K562 (cell line): ENCODE measurements around the gene OSBPL1A. TPM values are rescaled to one million over a fixed set of nuclear protein-coding genes. Genes with fewer than 3 reads are reported as not detected.

Experiments
- ATAC-seq: fragments of 200-7000 bp; cut with Tn5 transposase; 3 replicates; pipeline ENCODE4 v1.9.1; 2020; ENCODE audit warnings: moderate library complexity
- BruUV-seq: library from RNA; stranded (reverse); fragments of 400-500 nt; replicated peaks from 2 replicates; lab custom pipeline; 2021; lab: Mats Ljungman, UMichigan
- CTCF ChIA-PET: fragments of 300-600 bp; formaldehyde crosslinking; extraction: SDS; loops from one replicate; lab custom pipeline; 2021; ENCODE audit warnings: low intra/inter-chr PET ratio; lab: Yijun Ruan, JAX
- POLR2A ChIA-PET: fragments of 300-600, 350-650 bp; sonication (Branson Sonifier 250); formaldehyde crosslinking; extraction: SDS; loops from one replicate; lab custom pipeline; 2021; ENCODE audit warnings: antibody characterized with exemption, inconsistent platforms; lab: Yijun Ruan, JAX
- DNase-seq, 4 experiments: peaks; one replicate each; pipeline versions ENCODE4 v3.0.0 to v3.0.0-alpha.2; 2011 to 2018; ENCODE audit warnings: low spot score in 3 of 4, mixed read lengths in 3 of 4; ENCODE audit errors: extremely low read depth in 1 of 4
- FAIRE-seq: peaks from 2 replicates; lab custom pipeline; 2011; peaks lifted over from hg19 to GRCh38; lab: Jason Lieb, UNC
- H2AFZ ChIP-seq: 2 replicates; pipeline ENCODE4 v1.6.0; 2011; ENCODE audit warnings: low read depth, low read length, control low read depth, inconsistent platforms
- H3K27ac ChIP-seq: fragments of 200-600 bp; 3 replicates; pipeline ENCODE4 v1.8.0; 2011; ENCODE audit warnings: low read depth, mild to moderate bottlenecking, control low read depth, inconsistent platforms, low read length, moderate library complexity, mixed read lengths; ENCODE audit errors: extremely low read depth
- H3K27me3 ChIP-seq, 2 experiments: fragments of 300-600 bp in 1 of 2; 2 replicates in 1 of 2; 3 replicates in 1 of 2; pipeline versions ENCODE4 v1.6.0 to v1.8.0; 2011; ENCODE audit warnings: inconsistent platforms in 2 of 2, low read length in 2 of 2, mild to moderate bottlenecking in 1 of 2, mixed read lengths in 1 of 2, moderate library complexity in 1 of 2; ENCODE audit not compliant: control insufficient read depth in 2 of 2, insufficient read depth in 2 of 2
- H3K36me3 ChIP-seq: fragments of 300-600 bp; 3 replicates; pipeline ENCODE4 v1.8.0; 2011; ENCODE audit warnings: mild to moderate bottlenecking, low read length, inconsistent platforms; ENCODE audit not compliant: control insufficient read depth, insufficient read depth
- H3K4me1 ChIP-seq, 2 experiments: fragments of 200-600 bp in 1 of 2; replicated peaks in 1 of 2; 2 replicates in 1 of 2; 3 replicates in 1 of 2; pipeline versions ENCODE4 v1.5.1 to v1.8.0; 2011; ENCODE audit warnings: inconsistent platforms in 2 of 2, low read length in 2 of 2, mild to moderate bottlenecking in 1 of 2, mixed read lengths in 1 of 2, moderate library complexity in 1 of 2; ENCODE audit not compliant: control insufficient read depth in 2 of 2, insufficient read depth in 2 of 2
- H3K4me2 ChIP-seq: 2 replicates; pipeline ENCODE4 v1.6.1; 2011; ENCODE audit warnings: low read length, control low read depth, inconsistent platforms, mixed read lengths; ENCODE audit not compliant: insufficient read depth
- H3K4me3 ChIP-seq: fragments of 200-600 bp; sonication (generic), shearing (Covaris generic); 2 replicates; pipeline ENCODE4 v1.5.1; 2016; ENCODE audit warnings: control low read depth, inconsistent platforms
- H3K79me2 ChIP-seq: fragments of 200-600 bp; 3 replicates; pipeline ENCODE4 v1.8.0; 2011; ENCODE audit warnings: low read length, inconsistent platforms; ENCODE audit not compliant: control insufficient read depth, insufficient read depth
- H3K9ac ChIP-seq, 2 experiments: 2 replicates each; pipeline versions ENCODE4 v1.6.0 to v1.6.1; 2011; ENCODE audit warnings: low read depth in 2 of 2, low read length in 2 of 2, control low read depth in 1 of 2, inconsistent platforms in 1 of 2, mild to moderate bottlenecking in 1 of 2, mixed read lengths in 1 of 2; ENCODE audit not compliant: insufficient read depth in 1 of 2
- H3K9me1 ChIP-seq: one replicate; pipeline ENCODE4 v1.6.0; 2011; ENCODE audit warnings: inconsistent platforms, mild to moderate bottlenecking, low read length, moderate library complexity; ENCODE audit not compliant: control insufficient read depth, insufficient read depth
- H3K9me3 ChIP-seq: replicated peaks from 2 replicates; pipeline ENCODE4 v1.5.1; 2011; ENCODE audit warnings: low read depth, low read length, inconsistent platforms; ENCODE audit not compliant: control insufficient read depth, insufficient read depth
- H4K20me1 ChIP-seq: replicated peaks from 2 replicates; pipeline ENCODE4 v1.6.1; 2011; ENCODE audit warnings: low read length, inconsistent platforms, mixed read lengths; ENCODE audit not compliant: control insufficient read depth, insufficient read depth
- ARID2 ChIP-seq: fragments of 450-650 bp; IDR thresholded peaks from 2 replicates; pipeline ENCODE4 v1.6.1; 2017; ENCODE audit warnings: antibody characterized with exemption, mild to moderate bottlenecking
- FOXK2 ChIP-seq, 2 experiments: fragments of 450-650 bp; IDR thresholded peaks in 1 of 2; conservative IDR thresholded peaks in 1 of 2; 2 replicates each; pipeline ENCODE4 v1.6.1; 2016; ENCODE audit warnings: low read depth in 2 of 2, mild to moderate bottlenecking in 1 of 2
- FUS ChIP-seq: fragments of 200-400 bp; formaldehyde crosslinking; optimal IDR thresholded peaks from 2 replicates; pipeline ENCODE3; 2017; ENCODE audit warnings: low read depth, low read length
- GATA2 ChIP-seq: sonication (generic); formaldehyde crosslinking; IDR thresholded peaks from 2 replicates; pipeline ENCODE4 v1.4.0; 2020; ENCODE audit warnings: mild to moderate bottlenecking, missing genetic modification reagents
- HDAC2 ChIP-seq: fragments of 450-650 bp; IDR thresholded peaks from 2 replicates; pipeline ENCODE4 v1.6.1; 2016; ENCODE audit warnings: mild to moderate bottlenecking
- MXI1 ChIP-seq: IDR thresholded peaks from 2 replicates; pipeline ENCODE4 v1.6.1; 2011; ENCODE audit warnings: low read depth, mild to moderate bottlenecking, improper control_type of control experiment, low read length
- RBM39 ChIP-seq: fragments of 200-400 bp; formaldehyde crosslinking; optimal IDR thresholded peaks from 2 replicates; pipeline ENCODE3; 2018; ENCODE audit warnings: low read depth, low read length
- TRIM24 ChIP-seq, 2 experiments: fragments of 450-650 bp; IDR thresholded peaks; 2 replicates each; pipeline ENCODE4 v1.6.1; 2016
- ZNF165 ChIP-seq: fragments of 250-450 bp; sonication (Bioruptor Pico); IDR thresholded peaks from 2 replicates; pipeline ENCODE4 v1.4.0; 2020; ENCODE audit warnings: borderline replicate concordance
- WGBS: fragments of 100-300 bp; shearing (Covaris generic); methylation state at CpG from one replicate; pipeline ENCODE4 v1.1.6; 2016; ENCODE audit warnings: low coverage, mixed read lengths; ENCODE audit not compliant: insufficient coverage; ENCODE audit errors: missing lambda C conversion rate; 5-methylcytosine and 5-hydroxymethylcytosine counted together
- in situ Hi-C: fragments of 300-500 bp; cut with MboI; formaldehyde crosslinking; loops from 4 replicates; pipeline ENCODE4 v1.15.0; 2018; ENCODE audit warnings: inconsistent platforms, mixed read lengths
- intact Hi-C: fragments of 100-400 bp; cut with micrococcal nuclease; formaldehyde crosslinking; loops from 2 replicates; pipeline ENCODE4 v1.14.2; 2022
- polyA plus RNA-seq, 8 experiments: library from polyadenylated mRNA; depleted of rRNA in 4 of 8; stranded (reverse) in 5 of 8; unstranded in 3 of 8; fragments of >200 nt; fragmentation: Nextera tagmentation in 2 of 8; fragmentation: Illumina TruSeq in 1 of 8; extraction: Ambion mirVana in 2 of 8; extraction: Trizol in 1 of 8; gene quantifications; 2 replicates each; pipeline versions ENCODE4 v1.2.1 to v1.2.3, GENCODE V29; 2011 to 2014; ENCODE audit warnings: inconsistent platforms in 1 of 8, missing spikeins in 1 of 8
- total RNA-seq, 7 experiments: library from RNA; depleted of rRNA in 6 of 7; stranded (reverse); fragments of >200 nt in 6 of 7; fragmentation: Illumina TruSeq in 2 of 7; extraction: Trizol in 2 of 7; gene quantifications; 2 replicates each; pipeline versions ENCODE4 v1.2.1 to v1.2.3, GENCODE V29; 2011 to 2021; ENCODE audit warnings: low replicate concordance in 1 of 7
- TF ChIP-seq, protein P1 (sequence below): IDR thresholded peaks from 2 replicates; pipeline ENCODE4 v1.6.1; 2014; ENCODE audit warnings: antibody characterized with exemption
- TF ChIP-seq, protein P2 (sequence below): sonication (generic); formaldehyde crosslinking; IDR thresholded peaks from 2 replicates; pipeline ENCODE4 v1.8.0; 2023; ENCODE audit warnings: mild to moderate bottlenecking, missing genetic modification reagents
- TF ChIP-seq, protein P3 (sequence below), 2 experiments: fragments of 450-650 bp; IDR thresholded peaks; 2 replicates each; pipeline ENCODE4 v1.6.1; 2016
- TF ChIP-seq, protein P4 (sequence below): fragments of 450-650 bp; IDR thresholded peaks from 2 replicates; pipeline ENCODE4 v1.6.1; 2017; ENCODE audit warnings: antibody characterized with exemption, mild to moderate bottlenecking

OSBPL1A gene
- total and polyA plus RNA-seq, 9 of the 15 experiments (the other 6 are each of a cell fraction or from before 2014, with no cell fraction given): 0.40 to 0.49 TPM; not detected in 7

DNA sequence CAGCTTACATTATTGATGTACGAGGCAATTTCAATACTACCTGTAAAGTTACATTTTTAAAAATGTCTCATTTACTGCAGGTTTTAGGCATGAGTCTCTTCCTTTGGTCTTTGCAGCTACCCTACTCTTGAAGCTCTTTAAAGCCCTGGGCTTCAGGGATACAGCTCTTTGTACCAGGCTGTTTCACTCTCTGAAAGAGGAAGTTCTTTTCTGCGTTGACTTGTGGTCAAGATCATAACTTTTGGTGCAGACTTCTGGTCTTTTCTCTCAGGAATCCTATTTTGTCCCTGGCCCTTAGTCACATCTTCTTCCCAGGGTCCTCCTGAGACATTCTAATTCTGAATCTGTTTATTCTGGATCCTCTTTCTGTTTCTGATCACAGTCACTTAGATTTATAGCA lies 46.2 kb upstream of the OSBPL1A start:
- Histone ChIP-seq H3K4me3 (no peak overlapping the region), H3K27ac (no peak overlapping the region), H3K9me3 (no peaks in the 10 kb centered on the region), H3K4me1 (no peaks in the 10 kb centered on the region), H3K27me3 (no peaks in the 10 kb centered on the region), H2AFZ (no peak overlapping the region), H3K79me2 (no peaks in the 10 kb centered on the region), H3K9ac (no peak overlapping the region), H3K36me3 (peaks cover 4% of the 10 kb centered on the region; the same call in 1 of the 3 replicates), H3K9me1 (no peaks in the 10 kb centered on the region), H3K4me2 (no peak overlapping the region), H4K20me1 (no peaks in the 10 kb centered on the region)
- 5% methylated on average over 2 of the region's 2 CpGs for WGBS
- POLR2A ChIA-PET: interaction anchor here (0.8 kb wide), 1 partner anchor 22 kb away, joined by 4 read pairs; no protein-coding TSS in a partner anchor
- no peak for TF ChIP-seq FOXK2 (conservative IDR thresholded peaks at IDR 0.05 in 1 of 2, IDR thresholded peaks at IDR 0.05 in 1 of 2; ENCODE audit: low read depth in 2 of 2)
- TF ChIP-seq, protein P1, sequence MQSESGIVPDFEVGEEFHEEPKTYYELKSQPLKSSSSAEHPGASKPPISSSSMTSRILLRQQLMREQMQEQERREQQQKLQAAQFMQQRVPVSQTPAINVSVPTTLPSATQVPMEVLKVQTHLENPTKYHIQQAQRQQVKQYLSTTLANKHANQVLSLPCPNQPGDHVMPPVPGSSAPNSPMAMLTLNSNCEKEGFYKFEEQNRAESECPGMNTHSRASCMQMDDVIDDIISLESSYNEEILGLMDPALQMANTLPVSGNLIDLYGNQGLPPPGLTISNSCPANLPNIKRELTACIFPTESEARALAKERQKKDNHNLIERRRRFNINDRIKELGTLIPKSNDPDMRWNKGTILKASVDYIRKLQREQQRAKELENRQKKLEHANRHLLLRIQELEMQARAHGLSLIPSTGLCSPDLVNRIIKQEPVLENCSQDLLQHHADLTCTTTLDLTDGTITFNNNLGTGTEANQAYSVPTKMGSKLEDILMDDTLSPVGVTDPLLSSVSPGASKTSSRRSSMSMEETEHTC: no peak
- TF ChIP-seq FUS: no peak
- TF ChIP-seq, protein P2, sequence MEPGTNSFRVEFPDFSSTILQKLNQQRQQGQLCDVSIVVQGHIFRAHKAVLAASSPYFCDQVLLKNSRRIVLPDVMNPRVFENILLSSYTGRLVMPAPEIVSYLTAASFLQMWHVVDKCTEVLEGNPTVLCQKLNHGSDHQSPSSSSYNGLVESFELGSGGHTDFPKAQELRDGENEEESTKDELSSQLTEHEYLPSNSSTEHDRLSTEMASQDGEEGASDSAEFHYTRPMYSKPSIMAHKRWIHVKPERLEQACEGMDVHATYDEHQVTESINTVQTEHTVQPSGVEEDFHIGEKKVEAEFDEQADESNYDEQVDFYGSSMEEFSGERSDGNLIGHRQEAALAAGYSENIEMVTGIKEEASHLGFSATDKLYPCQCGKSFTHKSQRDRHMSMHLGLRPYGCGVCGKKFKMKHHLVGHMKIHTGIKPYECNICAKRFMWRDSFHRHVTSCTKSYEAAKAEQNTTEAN (CRISPR knock-in tag): no peak
- TF ChIP-seq MXI1: no peak
- no peak for TF ChIP-seq ARID2
- no peak for TF ChIP-seq ZNF165
- TF ChIP-seq RBM39: no peak
- TF ChIP-seq, protein P3, sequence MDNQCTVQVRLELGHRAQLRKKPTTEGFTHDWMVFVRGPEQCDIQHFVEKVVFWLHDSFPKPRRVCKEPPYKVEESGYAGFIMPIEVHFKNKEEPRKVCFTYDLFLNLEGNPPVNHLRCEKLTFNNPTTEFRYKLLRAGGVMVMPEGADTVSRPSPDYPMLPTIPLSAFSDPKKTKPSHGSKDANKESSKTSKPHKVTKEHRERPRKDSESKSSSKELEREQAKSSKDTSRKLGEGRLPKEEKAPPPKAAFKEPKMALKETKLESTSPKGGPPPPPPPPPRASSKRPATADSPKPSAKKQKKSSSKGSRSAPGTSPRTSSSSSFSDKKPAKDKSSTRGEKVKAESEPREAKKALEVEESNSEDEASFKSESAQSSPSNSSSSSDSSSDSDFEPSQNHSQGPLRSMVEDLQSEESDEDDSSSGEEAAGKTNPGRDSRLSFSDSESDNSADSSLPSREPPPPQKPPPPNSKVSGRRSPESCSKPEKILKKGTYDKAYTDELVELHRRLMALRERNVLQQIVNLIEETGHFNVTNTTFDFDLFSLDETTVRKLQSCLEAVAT (IDR thresholded peaks at IDR 0.05): no peak
- TF ChIP-seq GATA2: no peak
- no peak for TF ChIP-seq TRIM24 (IDR thresholded peaks at IDR 0.05)
- TF ChIP-seq HDAC2: no peak
- TF ChIP-seq, protein P4, sequence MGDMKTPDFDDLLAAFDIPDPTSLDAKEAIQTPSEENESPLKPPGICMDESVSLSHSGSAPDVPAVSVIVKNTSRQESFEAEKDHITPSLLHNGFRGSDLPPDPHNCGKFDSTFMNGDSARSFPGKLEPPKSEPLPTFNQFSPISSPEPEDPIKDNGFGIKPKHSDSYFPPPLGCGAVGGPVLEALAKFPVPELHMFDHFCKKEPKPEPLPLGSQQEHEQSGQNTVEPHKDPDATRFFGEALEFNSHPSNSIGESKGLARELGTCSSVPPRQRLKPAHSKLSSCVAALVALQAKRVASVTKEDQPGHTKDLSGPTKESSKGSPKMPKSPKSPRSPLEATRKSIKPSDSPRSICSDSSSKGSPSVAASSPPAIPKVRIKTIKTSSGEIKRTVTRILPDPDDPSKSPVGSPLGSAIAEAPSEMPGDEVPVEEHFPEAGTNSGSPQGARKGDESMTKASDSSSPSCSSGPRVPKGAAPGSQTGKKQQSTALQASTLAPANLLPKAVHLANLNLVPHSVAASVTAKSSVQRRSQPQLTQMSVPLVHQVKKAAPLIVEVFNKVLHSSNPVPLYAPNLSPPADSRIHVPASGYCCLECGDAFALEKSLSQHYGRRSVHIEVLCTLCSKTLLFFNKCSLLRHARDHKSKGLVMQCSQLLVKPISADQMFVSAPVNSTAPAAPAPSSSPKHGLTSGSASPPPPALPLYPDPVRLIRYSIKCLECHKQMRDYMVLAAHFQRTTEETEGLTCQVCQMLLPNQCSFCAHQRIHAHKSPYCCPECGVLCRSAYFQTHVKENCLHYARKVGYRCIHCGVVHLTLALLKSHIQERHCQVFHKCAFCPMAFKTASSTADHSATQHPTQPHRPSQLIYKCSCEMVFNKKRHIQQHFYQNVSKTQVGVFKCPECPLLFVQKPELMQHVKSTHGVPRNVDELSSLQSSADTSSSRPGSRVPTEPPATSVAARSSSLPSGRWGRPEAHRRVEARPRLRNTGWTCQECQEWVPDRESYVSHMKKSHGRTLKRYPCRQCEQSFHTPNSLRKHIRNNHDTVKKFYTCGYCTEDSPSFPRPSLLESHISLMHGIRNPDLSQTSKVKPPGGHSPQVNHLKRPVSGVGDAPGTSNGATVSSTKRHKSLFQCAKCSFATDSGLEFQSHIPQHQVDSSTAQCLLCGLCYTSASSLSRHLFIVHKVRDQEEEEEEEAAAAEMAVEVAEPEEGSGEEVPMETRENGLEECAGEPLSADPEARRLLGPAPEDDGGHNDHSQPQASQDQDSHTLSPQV: no peak
- no TSS peak for BruUV-seq
- DNase-seq: no peak
- in situ Hi-C loops: no loop called here
- CTCF ChIA-PET: no interaction called here
- no peak for FAIRE-seq
- peak; percentile 25; the same call in 1 of the 3 replicates for ATAC-seq
- intact Hi-C loops: no loop called here
